ENCODE measurements around the gene ZNF496.

ZNF496 gene

DNA sequence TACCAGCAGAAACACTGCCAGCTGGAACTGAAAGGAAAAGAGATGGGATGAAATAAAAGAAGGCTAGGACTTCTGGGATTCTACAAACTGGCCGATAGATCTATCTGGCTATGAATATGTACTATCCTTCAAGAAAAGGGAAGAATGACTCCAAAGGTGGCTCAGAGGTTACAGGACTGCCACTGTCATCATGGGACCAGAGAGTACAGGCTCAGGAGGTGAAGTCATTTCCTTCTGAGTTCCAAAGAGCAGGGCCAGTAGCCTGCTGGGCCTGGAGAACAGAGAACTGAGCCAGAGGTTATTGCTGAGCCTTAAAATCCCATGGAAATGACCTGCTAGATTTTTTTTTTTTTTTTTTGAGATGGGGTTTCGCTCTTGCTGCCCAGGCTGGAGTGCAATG, 27.6 kb downstream of the ZNF496 start:
- Histone ChIP-seq H3K4me1 (ENCODE audit: control insufficient read depth, insufficient read depth, low read length) (no peaks in the 10 kb centered on the region), H3K27ac (ENCODE audit: extremely low read depth, low read depth, low read length) (no peak overlapping the region), H3K4me3 (ENCODE audit: low read depth, low read length) (no peak overlapping the region), H3K36me3 (ENCODE audit: control insufficient read depth in 2 of 2, insufficient read depth in 1 of 2, low read length in 2 of 2) (peaks cover 0 to 84% of the 10 kb centered on the region in 2 experiments; a peak in 1 of 3 replicates), H3K9me3 (ENCODE audit: control insufficient read depth, insufficient read depth, low read depth, low read length) (no peaks in the 10 kb centered on the region)
- ChIA-PET CTCF (no interaction called here), POLR2A (no interaction called here)
- no peak for TF ChIP-seq HOXC10 (CRISPR knock-in tag; IDR thresholded peaks at IDR 0.05)
- no peak for TF ChIP-seq ZNF23 (tag by site-specific recombination; IDR thresholded peaks at IDR 0.05; ENCODE audit: borderline replicate concordance)
- TF ChIP-seq KLF9 (tag by site-specific recombination; IDR thresholded peaks at IDR 0.05; ENCODE audit: low read depth), result no peak
- TF ChIP-seq EGR2 (tag by site-specific recombination; IDR thresholded peaks at IDR 0.05; ENCODE audit: low read depth), result no peak
- no peak for TF ChIP-seq KLF7 (tag by site-specific recombination; IDR thresholded peaks at IDR 0.05; ENCODE audit: borderline replicate concordance)
- no peak for TF ChIP-seq KLF16 (tag by site-specific recombination; IDR thresholded peaks at IDR 0.05)
- no peak for TF ChIP-seq ZNF521 (tag by site-specific recombination; IDR thresholded peaks at IDR 0.05)
- TF ChIP-seq, protein P1, sequence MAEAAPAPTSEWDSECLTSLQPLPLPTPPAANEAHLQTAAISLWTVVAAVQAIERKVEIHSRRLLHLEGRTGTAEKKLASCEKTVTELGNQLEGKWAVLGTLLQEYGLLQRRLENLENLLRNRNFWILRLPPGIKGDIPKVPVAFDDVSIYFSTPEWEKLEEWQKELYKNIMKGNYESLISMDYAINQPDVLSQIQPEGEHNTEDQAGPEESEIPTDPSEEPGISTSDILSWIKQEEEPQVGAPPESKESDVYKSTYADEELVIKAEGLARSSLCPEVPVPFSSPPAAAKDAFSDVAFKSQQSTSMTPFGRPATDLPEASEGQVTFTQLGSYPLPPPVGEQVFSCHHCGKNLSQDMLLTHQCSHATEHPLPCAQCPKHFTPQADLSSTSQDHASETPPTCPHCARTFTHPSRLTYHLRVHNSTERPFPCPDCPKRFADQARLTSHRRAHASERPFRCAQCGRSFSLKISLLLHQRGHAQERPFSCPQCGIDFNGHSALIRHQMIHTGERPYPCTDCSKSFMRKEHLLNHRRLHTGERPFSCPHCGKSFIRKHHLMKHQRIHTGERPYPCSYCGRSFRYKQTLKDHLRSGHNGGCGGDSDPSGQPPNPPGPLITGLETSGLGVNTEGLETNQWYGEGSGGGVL (tag by site-specific recombination; IDR thresholded peaks at IDR 0.05), result no peak
- no peak for TF ChIP-seq ZNF621 (tag by site-specific recombination; IDR thresholded peaks at IDR 0.05)
- no peak for TF ChIP-seq ZNF571 (tag by site-specific recombination; IDR thresholded peaks at IDR 0.05)
- TF ChIP-seq, protein P2, sequence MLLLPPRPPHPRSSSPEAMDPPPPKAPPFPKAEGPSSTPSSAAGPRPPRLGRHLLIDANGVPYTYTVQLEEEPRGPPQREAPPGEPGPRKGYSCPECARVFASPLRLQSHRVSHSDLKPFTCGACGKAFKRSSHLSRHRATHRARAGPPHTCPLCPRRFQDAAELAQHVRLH (tag by site-specific recombination; IDR thresholded peaks at IDR 0.05), result no peak
- no peak for TF ChIP-seq BCL11B (tag by site-specific recombination; IDR thresholded peaks at IDR 0.05; ENCODE audit: low read depth)
- no peak for TF ChIP-seq BCL11A (tag by site-specific recombination; IDR thresholded peaks at IDR 0.05; ENCODE audit: low read depth)
- TF ChIP-seq, protein P3, sequence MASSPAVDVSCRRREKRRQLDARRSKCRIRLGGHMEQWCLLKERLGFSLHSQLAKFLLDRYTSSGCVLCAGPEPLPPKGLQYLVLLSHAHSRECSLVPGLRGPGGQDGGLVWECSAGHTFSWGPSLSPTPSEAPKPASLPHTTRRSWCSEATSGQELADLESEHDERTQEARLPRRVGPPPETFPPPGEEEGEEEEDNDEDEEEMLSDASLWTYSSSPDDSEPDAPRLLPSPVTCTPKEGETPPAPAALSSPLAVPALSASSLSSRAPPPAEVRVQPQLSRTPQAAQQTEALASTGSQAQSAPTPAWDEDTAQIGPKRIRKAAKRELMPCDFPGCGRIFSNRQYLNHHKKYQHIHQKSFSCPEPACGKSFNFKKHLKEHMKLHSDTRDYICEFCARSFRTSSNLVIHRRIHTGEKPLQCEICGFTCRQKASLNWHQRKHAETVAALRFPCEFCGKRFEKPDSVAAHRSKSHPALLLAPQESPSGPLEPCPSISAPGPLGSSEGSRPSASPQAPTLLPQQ (tag by site-specific recombination; IDR thresholded peaks at IDR 0.05), result no peak
- TF ChIP-seq ZNF843 (tag by site-specific recombination; IDR thresholded peaks at IDR 0.05), result no peak
- no peak for TF ChIP-seq ZNF707 (tag by site-specific recombination; IDR thresholded peaks at IDR 0.05)
- TF ChIP-seq ZNF274 (IDR thresholded peaks at IDR 0.05; ENCODE audit: low read length), result no peak
- no peak for TF ChIP-seq ZNF274 (tag by site-specific recombination; IDR thresholded peaks at IDR 0.05; ENCODE audit: borderline replicate concordance)

DNA sequence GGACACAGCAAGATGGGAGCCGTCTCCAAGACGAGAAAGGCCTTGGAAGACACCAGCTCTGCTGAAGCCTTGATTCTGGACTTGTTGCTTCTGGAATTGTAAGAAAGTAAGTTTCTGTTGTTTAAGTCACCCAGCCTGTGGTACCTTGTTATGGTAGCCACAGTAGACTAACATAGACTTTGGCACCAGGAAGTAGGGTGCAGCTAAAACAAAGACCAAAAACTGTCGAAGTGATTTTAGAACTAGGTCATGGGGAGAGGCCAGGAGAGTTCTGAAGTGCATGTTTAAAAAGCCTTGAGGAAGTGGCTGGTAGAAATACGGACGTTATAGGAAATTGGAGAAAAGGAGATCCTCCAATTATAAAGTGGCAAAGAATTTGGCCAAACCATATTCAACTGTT, 28.5 kb downstream of the ZNF496 start:
- peaks cover 0 to 81% of the 10 kb centered on the region in 2 experiments; a peak in 1 of 3 replicates for H3K36me3 ChIP-seq (ENCODE audit: control insufficient read depth in 2 of 2, insufficient read depth in 1 of 2, low read length in 2 of 2)
- H3K27ac ChIP-seq (ENCODE audit: extremely low read depth, low read depth, low read length), result no peak overlapping the region
- no peak overlapping the region for H3K4me3 ChIP-seq (ENCODE audit: low read depth, low read length)
- POLR2A ChIA-PET, result no interaction called here
- H3K9me3 ChIP-seq (ENCODE audit: control insufficient read depth, insufficient read depth, low read depth, low read length), result no peaks in the 10 kb centered on the region
- H3K4me1 ChIP-seq (ENCODE audit: control insufficient read depth, insufficient read depth, low read length), result no peaks in the 10 kb centered on the region
- CTCF ChIA-PET, result no interaction called here
- no peak for TF ChIP-seq PRDM1 (tag by site-specific recombination; IDR thresholded peaks at IDR 0.05)
- no peak for TF ChIP-seq ZNF404 (tag by site-specific recombination; IDR thresholded peaks at IDR 0.05)
- no peak for TF ChIP-seq ZNF239 (tag by site-specific recombination; IDR thresholded peaks at IDR 0.05)
- no peak for TF ChIP-seq ZNF174 (tag by site-specific recombination; IDR thresholded peaks at IDR 0.05)
- TF ChIP-seq ZXDB (tag by site-specific recombination; IDR thresholded peaks at IDR 0.05), result no peak
- no peak for TF ChIP-seq TCF7L2 (IDR thresholded peaks at IDR 0.05; ENCODE audit: borderline replicate concordance, low read depth, low read length)
- TF ChIP-seq ZNF433 (tag by site-specific recombination; IDR thresholded peaks at IDR 0.05; ENCODE audit: low read depth), result no peak
- TF ChIP-seq ZNF416 (tag by site-specific recombination; IDR thresholded peaks at IDR 0.05), result no peak
- no peak for TF ChIP-seq ZNF776 (tag by site-specific recombination; IDR thresholded peaks at IDR 0.05; ENCODE audit: borderline replicate concordance)
- no peak for TF ChIP-seq ZNF341 (tag by site-specific recombination; IDR thresholded peaks at IDR 0.05; ENCODE audit: low read depth)
- TF ChIP-seq, protein P4, sequence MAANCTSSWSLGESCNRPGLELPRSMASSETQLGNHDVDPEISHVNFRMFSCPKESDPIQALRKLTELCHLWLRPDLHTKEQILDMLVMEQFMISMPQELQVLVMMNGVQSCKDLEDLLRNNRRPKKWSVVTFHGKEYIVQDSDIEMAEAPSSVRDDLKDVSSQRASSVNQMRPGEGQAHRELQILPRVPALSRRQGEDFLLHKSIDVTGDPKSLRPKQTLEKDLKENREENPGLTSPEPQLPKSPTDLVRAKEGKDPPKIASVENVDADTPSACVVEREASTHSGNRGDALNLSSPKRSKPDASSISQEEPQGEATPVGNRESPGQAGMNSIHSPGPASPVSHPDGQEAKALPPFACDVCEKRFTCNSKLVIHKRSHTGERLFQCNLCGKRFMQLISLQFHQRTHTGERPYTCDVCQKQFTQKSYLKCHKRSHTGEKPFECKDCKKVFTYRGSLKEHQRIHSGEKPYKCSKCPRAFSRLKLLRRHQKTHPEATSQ (tag by site-specific recombination; IDR thresholded peaks at IDR 0.05), result no peak
- TF ChIP-seq, protein P5, sequence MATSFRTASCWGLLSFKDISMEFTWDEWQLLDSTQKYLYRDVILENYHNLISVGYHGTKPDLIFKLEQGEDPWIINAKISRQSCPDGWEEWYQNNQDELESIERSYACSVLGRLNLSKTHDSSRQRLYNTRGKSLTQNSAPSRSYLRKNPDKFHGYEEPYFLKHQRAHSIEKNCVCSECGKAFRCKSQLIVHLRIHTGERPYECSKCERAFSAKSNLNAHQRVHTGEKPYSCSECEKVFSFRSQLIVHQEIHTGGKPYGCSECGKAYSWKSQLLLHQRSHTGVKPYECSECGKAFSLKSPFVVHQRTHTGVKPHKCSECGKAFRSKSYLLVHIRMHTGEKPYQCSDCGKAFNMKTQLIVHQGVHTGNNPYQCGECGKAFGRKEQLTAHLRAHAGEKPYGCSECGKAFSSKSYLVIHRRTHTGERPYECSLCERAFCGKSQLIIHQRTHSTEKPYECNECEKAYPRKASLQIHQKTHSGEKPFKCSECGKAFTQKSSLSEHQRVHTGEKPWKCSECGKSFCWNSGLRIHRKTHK (tag by site-specific recombination; IDR thresholded peaks at IDR 0.05), result no peak
- no peak for TF ChIP-seq ZBTB20 (tag by site-specific recombination; IDR thresholded peaks at IDR 0.05)
- TF ChIP-seq MZF1 (tag by site-specific recombination; IDR thresholded peaks at IDR 0.05; ENCODE audit: borderline replicate concordance), result no peak
- no peak for TF ChIP-seq SALL2 (tag by site-specific recombination; IDR thresholded peaks at IDR 0.05; ENCODE audit: borderline replicate concordance)
